IMR-90 (cell line): Measurements from ENCODE around the gene STIM1.

Source experiments
- CEBPB ChIP-seq: IDR thresholded peaks from 2 replicates; pipeline ENCODE4 v1.6.1; 2012; ENCODE audit warnings: low read depth, low read length, improper control_type of control experiment
- MAZ ChIP-seq: IDR thresholded peaks from 2 replicates; pipeline ENCODE4 v1.6.1; 2012; ENCODE audit warnings: low read depth, mild to moderate bottlenecking, low read length, improper control_type of control experiment, moderate library complexity, borderline replicate concordance
- POLR2A ChIP-seq: IDR thresholded peaks from 2 replicates; pipeline ENCODE4 v1.6.1; 2012; ENCODE audit warnings: mild to moderate bottlenecking, low read depth, low read length
- TF ChIP-seq, protein P1 (sequence below): conservative IDR thresholded peaks from 2 replicates; pipeline ENCODE4 v1.5.1; 2012; ENCODE audit warnings: mild to moderate bottlenecking, low read depth, low read length, improper control_type of control experiment

GRCh38 chr11:3840870-3841425, 14.5 kb upstream of the STIM1 start, which contains the start of gene RHOG:
- TF ChIP-seq, protein P1, sequence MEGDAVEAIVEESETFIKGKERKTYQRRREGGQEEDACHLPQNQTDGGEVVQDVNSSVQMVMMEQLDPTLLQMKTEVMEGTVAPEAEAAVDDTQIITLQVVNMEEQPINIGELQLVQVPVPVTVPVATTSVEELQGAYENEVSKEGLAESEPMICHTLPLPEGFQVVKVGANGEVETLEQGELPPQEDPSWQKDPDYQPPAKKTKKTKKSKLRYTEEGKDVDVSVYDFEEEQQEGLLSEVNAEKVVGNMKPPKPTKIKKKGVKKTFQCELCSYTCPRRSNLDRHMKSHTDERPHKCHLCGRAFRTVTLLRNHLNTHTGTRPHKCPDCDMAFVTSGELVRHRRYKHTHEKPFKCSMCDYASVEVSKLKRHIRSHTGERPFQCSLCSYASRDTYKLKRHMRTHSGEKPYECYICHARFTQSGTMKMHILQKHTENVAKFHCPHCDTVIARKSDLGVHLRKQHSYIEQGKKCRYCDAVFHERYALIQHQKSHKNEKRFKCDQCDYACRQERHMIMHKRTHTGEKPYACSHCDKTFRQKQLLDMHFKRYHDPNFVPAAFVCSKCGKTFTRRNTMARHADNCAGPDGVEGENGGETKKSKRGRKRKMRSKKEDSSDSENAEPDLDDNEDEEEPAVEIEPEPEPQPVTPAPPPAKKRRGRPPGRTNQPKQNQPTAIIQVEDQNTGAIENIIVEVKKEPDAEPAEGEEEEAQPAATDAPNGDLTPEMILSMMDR: no peak
- TF ChIP-seq POLR2A: no peak
- no peak for TF ChIP-seq CEBPB
- TF ChIP-seq MAZ: peak; percentile 29; the same call in 1 of the 2 replicates
